CD4-positive, alpha-beta T cell treated with Interleukin-17A for 1 hour (primary cell): ENCODE results near the gene NAA35.
"Not testable (repeated sequence)": the region's sequence is repeated elsewhere in the genome, so short reads cannot be mapped to it uniquely, and the experiment has no call there.

ENCODE experiments used
- DNase-seq: peaks from one replicate; pipeline ENCODE4 v3.0.0-alpha.2; 2020

Gene NAA35

GRCh38 chr9:85949586-85950335, 8.8 kb downstream of the NAA35 start:
- DNase-seq, result no peak

DNA sequence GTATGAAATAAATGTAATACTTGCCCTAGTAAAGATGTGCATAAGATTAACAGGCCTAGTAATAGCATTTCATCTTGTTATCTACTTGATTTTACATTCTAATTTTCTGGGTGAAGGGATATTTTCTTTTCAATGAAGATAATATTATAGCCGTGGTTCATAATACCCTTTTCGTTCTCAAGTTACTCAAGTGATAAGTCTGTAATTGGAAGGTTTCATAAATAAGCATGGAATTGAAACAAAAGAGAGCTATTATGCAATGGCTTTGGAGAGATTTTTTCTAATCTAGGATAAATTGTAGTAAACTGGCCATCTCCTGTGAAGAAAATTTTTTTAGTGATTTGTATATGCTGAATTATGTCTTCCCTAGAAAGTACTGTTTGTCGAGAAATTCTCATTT, 19.0 kb downstream of the NAA35 start:
- no peak for DNase-seq

DNA sequence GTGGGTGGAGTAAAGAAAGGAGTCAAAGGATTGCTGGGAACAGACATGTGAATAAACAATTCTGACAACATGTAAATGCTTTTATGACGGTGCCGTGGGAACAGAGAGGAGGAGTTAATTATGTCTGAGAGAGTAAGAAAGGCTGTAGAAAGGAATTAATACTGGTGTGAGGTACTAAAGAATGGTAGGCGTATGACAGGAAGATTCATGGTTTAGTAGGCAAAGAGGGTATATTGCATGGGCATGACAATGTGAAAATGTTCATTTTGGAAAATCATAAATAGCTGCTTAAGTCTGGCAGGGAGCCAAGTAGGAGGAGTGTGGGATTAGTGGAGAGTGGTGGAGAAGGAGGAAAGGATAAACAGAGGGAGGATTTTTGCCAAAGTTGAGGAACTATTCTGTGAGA, 19.7 kb downstream of the NAA35 start:
- DNase-seq, result no peak

DNA sequence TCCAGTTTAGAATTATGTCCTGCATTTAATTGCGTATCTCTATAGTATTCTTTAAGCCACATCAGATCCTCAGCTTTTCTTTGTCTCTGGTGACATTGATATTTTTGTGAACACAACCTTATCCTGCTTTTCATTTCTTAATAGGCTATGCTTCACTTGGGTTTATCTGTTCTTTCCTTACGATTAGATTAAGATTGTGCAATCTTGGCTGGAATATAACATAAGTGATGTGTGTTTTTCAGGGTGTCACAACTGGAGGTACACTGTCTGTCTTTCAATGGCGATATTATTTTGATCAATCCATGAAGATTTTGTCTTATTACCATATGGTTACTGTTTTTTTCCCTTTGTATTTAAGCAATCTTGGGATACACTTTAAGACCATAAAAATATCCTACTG, 23.6 kb downstream of the NAA35 start:
- no peak for DNase-seq

DNA sequence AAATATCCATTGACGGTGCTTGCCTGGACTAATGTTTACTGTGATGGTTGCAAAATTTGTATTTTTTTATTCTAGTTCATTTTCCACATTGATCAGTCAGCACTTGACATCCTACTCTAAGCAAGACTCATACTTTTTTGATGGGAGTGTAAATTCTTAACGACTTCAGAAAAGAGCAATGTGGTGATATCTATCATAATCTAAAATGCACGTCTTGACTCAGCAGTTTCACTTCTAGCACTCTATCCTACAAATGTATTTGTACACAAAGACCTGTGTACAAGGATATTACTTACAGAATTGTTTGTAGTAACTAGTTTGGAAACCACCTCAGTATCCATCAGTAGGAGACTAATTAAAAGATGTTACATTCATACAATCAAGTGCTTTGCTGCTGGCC, 24.0 kb downstream of the NAA35 start:
- no peak for DNase-seq

DNA sequence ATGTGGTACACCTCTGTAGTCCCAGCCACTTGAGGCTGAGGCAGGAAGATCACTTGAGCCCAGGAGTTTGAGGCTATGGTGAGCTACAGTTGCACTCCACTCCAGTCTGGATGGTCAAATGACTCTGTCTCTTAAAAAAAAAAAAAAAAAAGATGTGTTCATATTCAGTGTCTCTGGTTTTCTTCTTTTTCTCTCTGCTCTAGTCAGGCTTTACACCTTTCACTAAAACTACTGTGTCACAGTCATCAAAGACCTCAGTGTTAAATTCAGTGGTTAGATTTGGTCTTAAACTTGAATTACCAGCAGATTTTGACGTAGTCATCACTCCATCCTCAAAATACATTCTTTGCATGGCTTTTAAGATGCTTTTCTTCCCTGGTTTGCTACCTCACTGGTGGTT, 28.8 kb downstream of the NAA35 start:
- DNase-seq, result no peak

DNA sequence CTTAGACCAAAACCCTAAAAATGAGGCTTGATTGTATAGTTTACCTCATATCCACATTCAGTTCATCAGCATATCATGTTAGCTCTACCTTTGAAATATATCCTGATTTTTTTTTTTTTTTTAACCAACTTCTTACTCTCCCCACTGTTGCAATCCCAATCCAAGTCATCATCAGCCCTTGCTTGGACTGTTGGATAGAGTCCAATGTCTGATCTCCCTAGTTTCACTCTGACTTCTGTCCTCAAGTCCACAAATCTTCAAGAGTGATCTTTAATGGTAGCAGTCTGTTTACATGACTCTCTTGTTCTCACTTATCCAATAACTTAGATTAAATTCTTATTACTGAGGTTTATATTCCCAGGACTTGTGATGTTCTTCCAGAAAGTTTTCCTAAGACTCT, 30.8 kb downstream of the NAA35 start:
- DNase-seq, result no peak

DNA sequence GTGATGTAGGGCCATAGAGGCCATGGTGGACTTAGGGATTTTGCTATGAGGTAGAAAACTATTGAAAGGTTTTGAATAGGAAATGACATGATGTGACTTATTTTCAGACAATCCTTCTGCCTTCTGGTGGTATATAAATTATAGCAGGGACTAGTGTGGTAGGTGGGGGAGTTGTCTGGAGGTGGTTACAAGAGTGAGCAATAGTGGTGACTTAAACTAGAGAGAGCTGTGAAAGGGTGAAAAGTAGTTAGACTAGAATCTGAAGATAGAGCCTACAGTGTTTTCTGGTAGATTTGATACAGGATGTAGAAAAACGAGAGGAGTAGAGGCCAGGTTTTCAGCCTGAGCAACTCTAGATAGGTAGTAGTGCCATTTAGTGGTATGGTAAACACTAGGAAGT, 32.3 kb downstream of the NAA35 start:
- DNase-seq, result no peak

GRCh38 chr9:85974055-85974547, 33.2 kb downstream of the NAA35 start:
- not testable (repeated sequence) for DNase-seq

- DNase-seq, result no peak
Observed at GRCh38 chr9:85978496-85978895, 37.5 kb downstream of the NAA35 start.

- no peak for DNase-seq
Observed at GRCh38 chr9:85981369-85981768, 40.4 kb downstream of the NAA35 start.

DNA sequence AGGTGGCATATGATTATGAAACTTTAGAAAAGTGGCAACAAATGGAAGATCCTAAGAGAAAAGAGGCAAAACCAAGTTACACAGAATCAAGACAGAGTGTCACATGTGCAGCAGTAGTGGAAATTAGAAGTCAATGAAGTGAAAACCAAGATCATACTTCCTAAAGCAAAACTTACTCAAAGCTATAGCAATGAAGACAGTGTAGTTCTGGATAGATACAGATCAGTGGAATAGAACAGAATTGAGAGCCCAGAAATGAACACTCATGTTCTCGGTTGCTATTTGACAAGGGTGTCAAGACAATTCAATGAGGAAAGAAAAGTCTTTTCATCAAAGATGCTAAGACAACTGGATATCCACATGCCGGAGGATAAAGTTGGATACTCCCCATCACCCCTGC, 43.5 kb downstream of the NAA35 start:
- DNase-seq, result no peak

- DNase-seq, result no peak
Observed at GRCh38 chr9:85987236-85987635, 46.3 kb downstream of the NAA35 start.

- DNase-seq, result no peak
Observed at GRCh38 chr9:85994191-85994590, 53.2 kb downstream of the NAA35 start.

DNA sequence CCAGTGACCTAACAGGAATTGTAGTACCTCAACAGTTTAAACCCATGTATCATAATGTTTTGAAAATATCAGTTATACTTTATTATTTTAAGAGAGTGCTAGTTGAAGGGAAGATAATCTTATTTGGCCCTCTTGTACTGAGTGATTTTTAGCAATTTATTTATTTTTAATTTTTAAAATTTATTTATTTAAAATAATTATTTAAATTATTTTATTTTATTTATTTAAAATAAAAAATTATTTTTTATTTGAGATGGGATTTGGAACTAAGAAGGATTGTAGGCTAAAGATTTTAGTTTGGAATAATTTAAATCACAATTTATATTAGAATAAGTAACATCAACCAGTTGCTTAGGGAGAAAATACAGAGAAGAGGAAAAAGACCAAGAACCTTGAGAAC, 54.2 kb downstream of the NAA35 start:
- no peak for DNase-seq

GRCh38 chr9:85995599-85995998, 54.7 kb downstream of the NAA35 start:
- DNase-seq, result no peak

GRCh38 chr9:86005253-86005775, 64.4 kb downstream of the NAA35 start:
- no peak for DNase-seq

DNA sequence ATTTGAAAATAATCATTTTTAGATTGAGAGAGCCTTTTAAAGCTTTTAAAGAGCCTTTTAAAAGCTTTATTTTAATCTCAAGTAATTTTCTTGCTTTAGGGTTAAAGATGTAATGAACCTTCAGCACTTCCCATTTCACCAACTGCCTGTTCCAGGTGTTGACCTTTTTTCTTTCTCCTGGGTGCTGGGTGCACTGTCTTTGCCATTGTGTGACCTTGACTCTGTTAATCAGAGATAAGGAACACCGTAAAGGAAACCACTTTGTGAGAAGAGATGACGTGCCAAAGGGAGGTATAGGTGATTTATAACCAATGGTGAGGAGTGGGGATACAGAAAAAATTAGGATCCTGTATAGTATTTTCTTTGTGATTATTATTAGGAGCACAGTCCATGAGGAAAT, 68.2 kb downstream of the NAA35 start:
- DNase-seq, result no peak

GRCh38 chr9:86020731-86021130, 79.8 kb downstream of the NAA35 start:
- DNase-seq, result no peak

DNA sequence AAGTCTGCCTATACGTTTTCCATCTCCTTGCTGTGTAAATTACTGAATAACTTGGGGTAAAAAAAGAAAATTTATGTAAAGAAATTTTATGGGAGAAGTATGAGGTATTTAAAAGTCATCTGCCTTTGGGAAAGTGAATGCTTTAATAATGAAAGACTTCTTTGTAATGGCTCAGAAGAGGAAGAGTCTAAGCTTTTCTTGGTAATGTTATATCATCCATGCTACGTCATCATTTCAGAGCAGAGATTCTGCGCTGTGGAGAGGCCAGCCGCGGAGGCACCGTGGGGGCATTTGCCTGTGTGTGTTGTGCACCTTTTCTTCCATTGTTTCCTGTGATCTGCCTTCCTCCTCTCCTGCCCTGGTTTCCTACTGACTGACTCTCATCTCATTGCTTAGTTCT, 80.2 kb downstream of the NAA35 start:
- DNase-seq, result no peak

DNA sequence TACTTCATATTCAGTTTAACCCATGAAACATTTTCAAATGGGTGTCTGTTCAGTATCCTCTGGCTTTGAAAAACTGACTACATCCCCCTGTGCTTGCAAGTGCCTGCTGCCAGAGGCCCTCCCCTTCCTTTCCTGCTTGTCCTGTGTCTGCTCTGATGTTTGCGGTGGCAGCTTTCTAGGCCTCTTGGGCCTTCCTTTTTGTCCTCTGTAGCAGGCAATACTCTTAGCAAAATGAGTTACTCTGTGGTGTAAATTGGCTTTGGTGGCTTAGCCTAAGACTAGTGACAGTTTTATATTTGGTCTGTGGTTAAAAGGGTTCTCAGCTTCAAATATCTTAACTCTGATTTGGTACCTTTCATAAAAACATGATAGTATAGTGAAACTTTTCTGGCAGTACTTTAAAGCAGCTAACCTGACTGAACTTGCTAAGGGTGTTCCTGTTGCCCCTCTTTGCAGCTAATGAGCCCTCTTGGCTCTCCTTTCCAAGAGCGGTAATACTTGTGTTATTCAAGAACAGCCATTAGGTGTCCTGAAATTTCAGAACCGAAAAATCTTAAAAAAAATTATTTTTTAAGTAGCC, 81.8 kb downstream of the NAA35 start:
- DNase-seq, result no peak

DNA sequence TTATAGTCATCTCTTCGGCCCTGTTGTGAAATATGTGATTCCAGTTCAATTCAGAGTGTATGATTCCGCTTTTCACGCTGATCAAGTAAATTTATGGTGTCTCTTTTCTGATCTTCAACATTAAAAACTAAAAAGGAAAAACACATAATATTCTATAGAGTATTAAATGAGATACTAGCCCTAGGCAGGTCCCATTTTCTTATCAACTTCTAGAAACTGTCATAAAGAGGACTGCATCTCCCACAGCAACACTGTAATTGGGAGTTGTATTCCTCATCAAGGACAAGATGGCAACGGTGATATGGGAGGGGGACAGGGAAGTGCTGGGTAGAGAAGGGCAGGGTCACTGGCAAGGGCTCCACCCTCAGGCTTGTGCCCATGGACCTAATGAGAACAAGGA, 86.8 kb downstream of the NAA35 start:
- DNase-seq, result no peak

GRCh38 chr9:86034863-86035734, 94.2 kb downstream of the NAA35 start:
- no peak for DNase-seq
